Cardiac muscle cell (in vitro differentiated cells and primary cell): ENCODE results near the gene HID1. TPM values are rescaled to one million over a fixed set of nuclear protein-coding genes. Genes with fewer than 3 reads are reported as not detected.
A peak's percentile ranks its signal among the peaks of the same experiment; 100 is the strongest.

Source experiments
- DNase-seq, 2 donors: peaks; one replicate each; pipeline versions ENCODE4 v3.0.0 to v3.0.0-alpha.2; 2010 to 2017; ENCODE audit warnings: low read depth in 1 of 2, low spot score in 1 of 2
- H3K27ac ChIP-seq: fragments of 200-600 bp; sonication (generic); 2 replicates; pipeline ENCODE4 v1.5.1; 2016
- H3K27me3 ChIP-seq: fragments of 200-600 bp; sonication (generic); 2 replicates; pipeline ENCODE4 v1.6.0; 2016; ENCODE audit warnings: control low read depth
- H3K36me3 ChIP-seq: fragments of 200-600 bp; sonication (generic); 2 replicates; pipeline ENCODE4 v1.5.1; 2016; ENCODE audit warnings: control low read depth
- H3K4me1 ChIP-seq: fragments of 200-600 bp; sonication (generic); 2 replicates; pipeline ENCODE4 v1.8.1; 2017; ENCODE audit warnings: low read depth, mild to moderate bottlenecking, mixed run types
- H3K4me3 ChIP-seq: fragments of 200-600 bp; sonication (generic); 2 replicates; pipeline ENCODE4 v1.5.1; 2016; ENCODE audit warnings: mild to moderate bottlenecking
- H3K9me3 ChIP-seq: fragments of 200-600 bp; sonication (generic); 2 replicates; pipeline ENCODE4 v1.5.1; 2017; ENCODE audit warnings: low read depth, mild to moderate bottlenecking, control low read depth
- polyA plus RNA-seq: library from polyadenylated mRNA; unstranded; fragments of >200 nt; fragmentation: Nextera tagmentation; extraction: Ambion mirVana; gene quantifications from 2 replicates; pipeline ENCODE4 v1.2.1, GENCODE V29; 2016
- total RNA-seq: library from RNA; depleted of rRNA; stranded (reverse); fragments of >200 nt; gene quantifications from 2 replicates; pipeline ENCODE4 v1.2.3, GENCODE V29; 2016
- TF ChIP-seq, protein P1 (sequence below): IDR thresholded peaks from 2 replicates; pipeline ENCODE4 v1.5.1; 2012; ENCODE audit warnings: low read depth, mild to moderate bottlenecking, low read length

Gene HID1
- total and polyA plus RNA-seq, 2 experiments from 2014 or later: 45.4 to 46.3 TPM

DNA sequence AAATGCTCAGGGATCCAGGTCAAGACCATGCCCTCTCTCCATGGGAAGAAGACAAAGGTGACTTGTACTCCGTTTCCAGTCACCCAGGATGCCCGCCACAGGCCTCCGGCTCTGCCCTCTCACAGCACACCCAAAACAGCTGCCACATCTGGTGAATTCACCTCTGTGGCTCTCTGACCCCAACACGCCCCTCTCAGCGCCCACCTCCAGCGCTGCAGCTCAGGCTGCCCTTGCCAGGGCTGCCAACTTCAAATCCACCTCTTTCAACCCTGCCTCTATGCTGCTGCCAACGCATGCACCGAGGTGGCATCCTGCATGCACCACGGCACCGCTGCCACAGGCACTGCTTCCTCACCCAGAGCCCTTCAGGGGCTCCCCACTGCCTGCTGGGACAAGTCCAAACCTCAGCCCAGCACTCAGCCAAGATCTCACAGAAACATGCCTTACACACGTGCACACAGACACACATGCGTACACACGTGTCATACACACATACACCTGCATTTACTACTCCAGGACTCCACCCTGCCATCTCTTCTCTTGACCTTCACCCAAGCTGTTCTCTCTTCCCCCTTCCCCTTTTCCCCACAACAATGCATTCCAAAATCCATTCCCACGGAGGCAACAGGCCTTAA is 7.5 kb downstream of the HID1 start:
- Histone ChIP-seq H3K4me1 (no peaks in the 10 kb centered on the region), H3K4me3 (no peak overlapping the region), H3K27ac (no peak overlapping the region), H3K9me3 (no peaks in the 10 kb centered on the region), H3K27me3 (no peaks in the 10 kb centered on the region), H3K36me3 (no peaks in the 10 kb centered on the region)
- no peak for DNase-seq
- TF ChIP-seq, protein P1, sequence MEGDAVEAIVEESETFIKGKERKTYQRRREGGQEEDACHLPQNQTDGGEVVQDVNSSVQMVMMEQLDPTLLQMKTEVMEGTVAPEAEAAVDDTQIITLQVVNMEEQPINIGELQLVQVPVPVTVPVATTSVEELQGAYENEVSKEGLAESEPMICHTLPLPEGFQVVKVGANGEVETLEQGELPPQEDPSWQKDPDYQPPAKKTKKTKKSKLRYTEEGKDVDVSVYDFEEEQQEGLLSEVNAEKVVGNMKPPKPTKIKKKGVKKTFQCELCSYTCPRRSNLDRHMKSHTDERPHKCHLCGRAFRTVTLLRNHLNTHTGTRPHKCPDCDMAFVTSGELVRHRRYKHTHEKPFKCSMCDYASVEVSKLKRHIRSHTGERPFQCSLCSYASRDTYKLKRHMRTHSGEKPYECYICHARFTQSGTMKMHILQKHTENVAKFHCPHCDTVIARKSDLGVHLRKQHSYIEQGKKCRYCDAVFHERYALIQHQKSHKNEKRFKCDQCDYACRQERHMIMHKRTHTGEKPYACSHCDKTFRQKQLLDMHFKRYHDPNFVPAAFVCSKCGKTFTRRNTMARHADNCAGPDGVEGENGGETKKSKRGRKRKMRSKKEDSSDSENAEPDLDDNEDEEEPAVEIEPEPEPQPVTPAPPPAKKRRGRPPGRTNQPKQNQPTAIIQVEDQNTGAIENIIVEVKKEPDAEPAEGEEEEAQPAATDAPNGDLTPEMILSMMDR: no peak

DNA sequence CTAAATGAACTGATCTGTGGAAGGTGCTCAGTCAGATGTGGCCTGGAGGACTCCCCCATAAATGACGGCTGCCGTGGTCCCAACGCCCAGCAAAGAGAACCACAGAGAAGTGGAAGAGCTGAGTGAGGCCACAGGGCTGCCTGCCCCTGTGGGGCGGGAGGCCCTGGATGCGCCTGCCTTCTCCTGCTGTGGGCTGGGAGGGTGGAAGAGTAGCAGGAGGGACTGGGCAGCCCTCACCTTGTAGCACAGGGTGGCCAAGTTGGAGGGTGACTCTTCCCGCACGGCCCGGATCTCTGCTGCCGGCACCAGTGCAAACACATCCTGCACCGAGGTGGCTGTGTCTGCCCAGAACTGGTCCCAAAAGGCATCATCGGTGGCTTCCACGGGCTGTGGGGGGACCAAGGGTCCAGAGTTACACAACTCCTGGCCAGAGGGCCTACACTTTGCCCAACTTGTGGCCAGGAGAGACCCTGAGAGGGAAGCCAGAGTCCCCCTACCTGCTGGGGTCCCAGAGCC is 8.3 kb downstream of the HID1 start:
- Histone ChIP-seq H3K27ac (no peak overlapping the region), H3K27me3 (peaks cover 4% of the 10 kb centered on the region), H3K4me3 (no peak overlapping the region), H3K4me1 (no peaks in the 10 kb centered on the region), H3K9me3 (no peaks in the 10 kb centered on the region), H3K36me3 (no peaks in the 10 kb centered on the region)
- TF ChIP-seq, protein P1: no peak
- DNase-seq: no peak

DNA sequence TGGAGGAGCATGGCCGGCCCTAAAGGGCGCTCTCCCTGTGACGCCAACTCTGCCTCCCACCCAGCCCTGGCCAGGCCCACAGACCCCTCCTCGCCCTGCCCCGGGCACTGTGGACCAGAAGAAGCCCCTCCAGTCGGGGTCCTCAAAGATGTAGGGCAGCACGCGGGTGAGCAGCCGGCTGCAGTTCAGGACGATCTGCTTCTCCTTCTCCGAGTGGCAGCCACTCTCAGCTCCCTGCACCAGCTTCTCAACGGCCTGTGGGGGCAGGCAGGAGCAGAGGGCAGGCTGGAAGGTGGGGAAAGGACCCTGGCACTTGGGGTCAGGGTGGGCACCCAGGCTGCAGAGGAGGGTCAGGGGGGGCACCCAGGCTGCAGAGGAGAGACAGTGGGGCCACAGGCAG is 8.9 kb downstream of the HID1 start:
- H3K9me3 ChIP-seq: no peaks in the 10 kb centered on the region
- peaks cover 10% of the 10 kb centered on the region for H3K27me3 ChIP-seq
- H3K4me1 ChIP-seq: no peaks in the 10 kb centered on the region
- H3K36me3 ChIP-seq: no peaks in the 10 kb centered on the region
- no peak overlapping the region for H3K27ac ChIP-seq
- DNase-seq: no peak
- TF ChIP-seq, protein P1: peak; percentile 26
- no peak overlapping the region for H3K4me3 ChIP-seq

DNA sequence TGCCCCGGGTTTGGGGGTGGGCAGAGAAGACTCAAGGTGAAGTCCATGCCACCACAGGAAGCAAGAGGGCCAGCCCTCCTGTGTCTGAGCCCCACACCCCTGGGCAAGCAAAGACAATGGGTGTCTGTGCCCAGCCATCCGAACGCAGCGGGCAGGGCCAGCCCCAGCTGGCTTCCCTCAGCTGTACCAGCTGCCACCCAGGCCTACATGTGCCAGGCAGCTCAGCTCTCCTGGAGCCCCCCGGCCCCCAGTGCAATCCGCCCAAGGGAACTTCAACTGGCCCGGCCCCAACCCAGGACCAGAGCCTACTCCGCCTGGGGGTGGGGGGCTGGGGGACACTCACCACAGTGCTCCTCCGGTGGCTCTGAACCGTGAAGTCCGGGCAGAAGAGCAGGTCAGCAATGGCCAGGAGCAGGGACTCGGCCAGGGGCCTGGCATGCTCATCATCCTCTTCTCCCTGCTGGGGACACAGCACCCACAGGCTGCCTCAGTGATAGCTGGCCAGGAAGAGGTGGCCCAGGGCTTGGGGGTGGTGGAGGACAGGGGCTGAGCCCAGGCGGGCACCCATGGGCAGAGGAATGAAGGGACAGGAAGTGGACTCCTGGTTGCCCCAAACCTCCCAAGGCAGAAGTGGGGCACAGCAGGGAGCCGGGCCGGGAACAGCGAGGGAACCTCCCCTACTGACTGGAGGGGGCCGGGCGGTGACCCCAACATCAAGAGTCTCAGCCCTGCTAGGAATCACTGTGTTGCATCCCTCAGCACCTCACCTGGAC is 9.8 kb downstream of the HID1 start:
- H3K4me1 ChIP-seq: no peaks in the 10 kb centered on the region
- H3K27ac ChIP-seq: no peak overlapping the region
- no peak overlapping the region for H3K4me3 ChIP-seq
- peaks cover 17% of the 10 kb centered on the region for H3K27me3 ChIP-seq
- TF ChIP-seq, protein P1: no peak
- no peak for DNase-seq
- H3K9me3 ChIP-seq: no peaks in the 10 kb centered on the region
- no peaks in the 10 kb centered on the region for H3K36me3 ChIP-seq

DNA sequence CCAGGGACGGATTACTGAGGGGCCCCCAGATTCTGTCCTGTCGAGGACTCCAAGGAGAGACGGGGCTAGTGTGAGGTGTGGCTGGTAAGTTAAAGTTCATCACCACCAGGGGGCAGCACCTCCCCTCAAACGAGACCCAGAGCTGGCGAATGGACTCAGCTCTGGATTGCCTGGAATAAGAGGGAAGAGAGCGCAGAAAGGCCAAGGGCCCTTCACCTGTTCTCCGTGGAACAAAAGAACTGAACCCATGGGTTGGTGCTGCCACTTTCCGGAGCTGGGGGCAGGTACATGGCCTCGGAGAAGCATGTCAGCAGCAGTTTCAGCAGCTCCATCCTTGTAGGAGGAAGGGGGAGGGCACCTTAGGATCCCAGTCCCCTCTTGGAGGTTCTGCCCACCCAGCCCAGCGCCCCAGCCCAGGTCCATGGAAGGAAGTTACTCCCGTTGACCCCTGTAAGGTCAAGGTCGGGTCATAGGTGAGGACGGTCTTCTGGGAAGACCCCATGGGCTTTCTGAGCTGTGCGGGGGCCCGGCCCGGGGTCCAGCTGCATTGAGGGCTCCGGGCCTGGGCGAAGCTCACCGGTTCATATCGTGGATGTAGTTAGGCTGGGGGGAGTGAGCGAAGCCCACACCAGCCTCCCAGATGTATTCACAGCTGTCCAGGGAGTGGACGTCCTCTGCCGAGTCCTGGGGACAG is 10.8 kb downstream of the HID1 start:
- H3K36me3 ChIP-seq: no peaks in the 10 kb centered on the region
- peaks cover 17% of the 10 kb centered on the region for H3K27me3 ChIP-seq
- DNase-seq: peak; percentile 91 to 92
- H3K9me3 ChIP-seq: no peaks in the 10 kb centered on the region
- TF ChIP-seq, protein P1: peak; percentile 63
- no peak overlapping the region for H3K4me3 ChIP-seq
- H3K4me1 ChIP-seq: no peaks in the 10 kb centered on the region
- H3K27ac ChIP-seq: no peak overlapping the region
